HG03039 (cell line): Measurements from ENCODE around the gene OR52R1.
"Not testable (repeated sequence)": the region's sequence is repeated elsewhere in the genome, so short reads cannot be mapped to it uniquely, and the experiment has no call there.

Experiments used
- ATAC-seq: cut with Tn5 transposase; IDR thresholded peaks from one replicate; pipeline ENCODE4 v1.9.1; 2021; ENCODE audit warnings: mild to moderate bottlenecking, moderate library complexity; ENCODE audit not compliant: unreplicated experiment

Gene OR52R1

GRCh38 chr11:4804280-4804679, at the start of gene OR52R1:
Gene OR52R1, minus strand, starts transcription at chr11:4804380. Its CDS starts 0 bp downstream, at chr11:4804380.
- ATAC-seq: no peak

- no peak for ATAC-seq
Observed at GRCh38 chr11:4851033-4851432, 46.9 kb upstream of the OR52R1 start.

GRCh38 chr11:4848908-4849532, 44.8 kb upstream of the OR52R1 start, which contains the start of gene OR51S1:
Gene OR51S1, minus strand, starts transcription at chr11:4849208. Its CDS starts 0 bp downstream, at chr11:4849208.
- no peak for ATAC-seq

GRCh38 chr11:4839851-4840549, 35.8 kb upstream of the OR52R1 start:
- no peak for ATAC-seq

GRCh38 chr11:4830909-4831308, 26.7 kb upstream of the OR52R1 start:
- no peak for ATAC-seq

GRCh38 chr11:4830346-4830745, 26.2 kb upstream of the OR52R1 start:
- ATAC-seq: no peak

GRCh38 chr11:4826425-4826824, 22.2 kb upstream of the OR52R1 start:
- ATAC-seq: no peak

- ATAC-seq: no peak
Observed at GRCh38 chr11:4825132-4825531, 21.0 kb upstream of the OR52R1 start.

- ATAC-seq: no peak
Observed at GRCh38 chr11:4821021-4821420, 16.8 kb upstream of the OR52R1 start, which contains the start of gene OR51F2. Gene OR51F2, plus strand, starts transcription at chr11:4821321. Its CDS starts 101 bp downstream, at chr11:4821422.

GRCh38 chr11:4809246-4809645, 5.1 kb upstream of the OR52R1 start:
- no peak for ATAC-seq

GRCh38 chr11:4808476-4808875, 4.3 kb upstream of the OR52R1 start:
- no peak for ATAC-seq

- ATAC-seq: not testable (repeated sequence)
Observed at GRCh38 chr11:4801316-4801715, 2.9 kb downstream of the OR52R1 start.

GRCh38 chr11:4798427-4799183, 5.6 kb downstream of the OR52R1 start:
- no peak for ATAC-seq

- no peak for ATAC-seq
Observed at GRCh38 chr11:4797206-4797605, 7.0 kb downstream of the OR52R1 start.

- ATAC-seq: no peak
Observed at GRCh38 chr11:4782454-4782853, 21.7 kb downstream of the OR52R1 start.

GRCh38 chr11:4769838-4770237, 34.3 kb downstream of the OR52R1 start, which contains the start of gene OR51F1:
Gene OR51F1, minus strand, starts transcription at chr11:4769938. Its CDS starts 0 bp downstream, at chr11:4769938.
- no peak for ATAC-seq

- no peak for ATAC-seq
Observed at GRCh38 chr11:4768094-4768493, 36.1 kb downstream of the OR52R1 start.

- ATAC-seq: no peak
Observed at GRCh38 chr11:4766420-4767043, 37.6 kb downstream of the OR52R1 start.

- no peak for ATAC-seq
Observed at GRCh38 chr11:4763096-4763495, 41.1 kb downstream of the OR52R1 start.
